Choroid plexus epithelial cell (primary cell): ENCODE measurements around the gene ITPR1.

Experiments
- DNase-seq: peaks from one replicate; pipeline ENCODE4 v3.0.0-alpha.2; 2010; ENCODE audit warnings: low read depth
- H3K4me3 ChIP-seq: 2 replicates; pipeline ENCODE4 v1.5.1; 2011; ENCODE audit warnings: low read depth, mild to moderate bottlenecking, control low read depth, low read length, moderate library complexity
- CTCF ChIP-seq: conservative IDR thresholded peaks from 2 replicates; pipeline ENCODE4 v1.5.1; 2011; ENCODE audit warnings: low read depth, mild to moderate bottlenecking, control low read depth, inconsistent platforms, low read length, moderate library complexity

Gene ITPR1

GRCh38 chr3:4491855-4492207 is 1.3 kb upstream of the ITPR1 start:
- DNase-seq, result no peak
- no peak for TF ChIP-seq CTCF
- H3K4me3 ChIP-seq, result peak overlapping the region; percentile 11

GRCh38 chr3:4492208-4493013 is 737 bp upstream of the ITPR1 start:
- H3K4me3 ChIP-seq, result peak overlapping the region; percentile 74
- DNase-seq, result peak; percentile 74
- TF ChIP-seq CTCF, result peak; percentile 9

- peak overlapping the region; percentile 74 for H3K4me3 ChIP-seq
- TF ChIP-seq CTCF, result no peak
- peak; percentile 23 for DNase-seq
These were observed 1.1 kb downstream of the ITPR1 start for GRCh38 chr3:4493941-4494894.

DNA sequence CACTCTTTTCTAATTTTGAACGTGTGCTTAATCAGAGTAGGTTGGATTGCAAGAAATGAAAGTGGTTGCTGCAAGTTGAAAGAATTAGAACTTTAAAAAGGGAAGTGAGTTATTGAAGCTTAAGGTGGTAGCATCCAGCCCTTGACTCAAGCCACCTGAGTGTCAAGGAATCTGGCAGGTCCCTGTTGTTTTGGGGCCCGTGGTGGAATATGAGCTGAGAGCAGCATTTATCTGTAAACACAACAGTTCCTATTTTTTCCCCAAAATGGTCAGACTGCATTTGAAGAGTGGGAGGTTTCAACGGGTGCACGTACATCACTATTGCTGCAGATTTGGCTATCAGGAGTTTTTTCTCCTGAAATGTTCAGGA is 1.7 kb downstream of the ITPR1 start:
- DNase-seq, result no peak
- TF ChIP-seq CTCF, result no peak
- no peak overlapping the region for H3K4me3 ChIP-seq

- TF ChIP-seq CTCF, result no peak
- H3K4me3 ChIP-seq, result no peak overlapping the region
- no peak for DNase-seq
These were observed 2.3 kb downstream of the ITPR1 start for GRCh38 chr3:4495294-4496086.

DNA sequence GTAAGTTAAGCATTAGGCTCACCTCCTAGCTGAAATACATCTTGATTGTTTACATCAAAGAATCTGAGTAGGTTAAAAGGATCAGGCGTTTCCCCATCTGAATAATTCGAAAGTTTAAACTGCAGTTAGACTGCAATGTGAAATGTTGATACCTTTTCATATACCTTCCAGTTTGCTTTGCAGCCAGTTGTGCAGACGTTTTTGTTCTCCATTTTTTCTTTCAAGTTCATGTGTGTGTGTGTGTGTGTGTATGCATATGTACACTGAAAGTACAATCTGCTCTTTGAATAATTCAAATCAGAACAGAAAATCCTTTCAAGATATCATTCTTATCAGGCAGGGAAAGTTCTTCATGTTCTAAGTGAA is 2.9 kb downstream of the ITPR1 start:
- TF ChIP-seq CTCF, result no peak
- no peak for DNase-seq
- no peak overlapping the region for H3K4me3 ChIP-seq
